ENCODE data around the gene IPP.

The IPP gene

GRCh38 chr1:45669859-45670655, 80.4 kb downstream of the IPP start:
- peak; percentile 16 for FAIRE-seq
- DNase-seq (ENCODE audit: insufficient read length, low spot score) = no peak
- no peak for TF ChIP-seq TAF1 (IDR thresholded peaks at IDR 0.05; ENCODE audit: low read depth, low read length)

GRCh38 chr1:45669379-45669778, 81.1 kb downstream of the IPP start:
- no peak for DNase-seq (ENCODE audit: insufficient read length, low spot score)
- no peak for FAIRE-seq
- TF ChIP-seq POU2F2 (IDR thresholded peaks at IDR 0.05; ENCODE audit: low read depth, low read length) = no peak
- no peak for TF ChIP-seq SPI1 (IDR thresholded peaks at IDR 0.05; ENCODE audit: low read depth, low read length)
- TF ChIP-seq PAX5 (IDR thresholded peaks at IDR 0.05; ENCODE audit: insufficient read depth, low read length, severe bottlenecking) = no peak
- no peak for TF ChIP-seq POLR2AphosphoS5 (IDR thresholded peaks at IDR 0.05; ENCODE audit: low read depth, low read length)
- no peak for TF ChIP-seq TAF1 (IDR thresholded peaks at IDR 0.05; ENCODE audit: low read depth, low read length)
- no peak for TF ChIP-seq POLR2A (IDR thresholded peaks at IDR 0.05; ENCODE audit: low read depth, low read length)

- FAIRE-seq (no peak), DNase-seq (ENCODE audit: insufficient read length, low spot score) (no peak)
- no peak for TF ChIP-seq POLR2A (IDR thresholded peaks at IDR 0.05; ENCODE audit: low read depth, low read length)
- no peak for TF ChIP-seq PAX5 (IDR thresholded peaks at IDR 0.05; ENCODE audit: insufficient read depth, low read length, severe bottlenecking)
Observed at GRCh38 chr1:45668526-45668925, 81.9 kb downstream of the IPP start.

- no peak for DNase-seq (ENCODE audit: insufficient read length, low spot score)
- no peak for FAIRE-seq
- TF ChIP-seq POLR2A (IDR thresholded peaks at IDR 0.05; ENCODE audit: low read depth, low read length) (no peak), TAF1 (IDR thresholded peaks at IDR 0.05; ENCODE audit: low read depth, low read length) (no peak), PAX5 (IDR thresholded peaks at IDR 0.05; ENCODE audit: insufficient read depth, low read length, severe bottlenecking) (no peak), SPI1 (IDR thresholded peaks at IDR 0.05; ENCODE audit: low read depth, low read length) (no peak), POLR2AphosphoS5 (IDR thresholded peaks at IDR 0.05; ENCODE audit: low read depth, low read length) (no peak), POU2F2 (IDR thresholded peaks at IDR 0.05; ENCODE audit: low read depth, low read length) (no peak)
Observed at GRCh38 chr1:45667321-45668111, 82.9 kb downstream of the IPP start.

GRCh38 chr1:45666836-45667235, 83.6 kb downstream of the IPP start:
- no peak for FAIRE-seq
- DNase-seq (ENCODE audit: insufficient read length, low spot score) = no peak
- no peak for TF ChIP-seq POLR2AphosphoS5 (IDR thresholded peaks at IDR 0.05; ENCODE audit: low read depth, low read length)
- no peak for TF ChIP-seq SPI1 (IDR thresholded peaks at IDR 0.05; ENCODE audit: low read depth, low read length)
- no peak for TF ChIP-seq POLR2A (IDR thresholded peaks at IDR 0.05; ENCODE audit: low read depth, low read length)
- TF ChIP-seq PAX5 (IDR thresholded peaks at IDR 0.05; ENCODE audit: insufficient read depth, low read length, severe bottlenecking) = no peak
- TF ChIP-seq TAF1 (IDR thresholded peaks at IDR 0.05; ENCODE audit: low read depth, low read length) = no peak
- no peak for TF ChIP-seq POU2F2 (IDR thresholded peaks at IDR 0.05; ENCODE audit: low read depth, low read length)

GRCh38 chr1:45660336-45660735, 90.1 kb downstream of the IPP start:
- DNase-seq (ENCODE audit: insufficient read length, low spot score) = no peak
- FAIRE-seq = no peak
- TF ChIP-seq SPI1 (IDR thresholded peaks at IDR 0.05; ENCODE audit: low read depth, low read length) = no peak
- TF ChIP-seq PAX5 (IDR thresholded peaks at IDR 0.05; ENCODE audit: insufficient read depth, low read length, severe bottlenecking) = no peak
- no peak for TF ChIP-seq POLR2A (IDR thresholded peaks at IDR 0.05; ENCODE audit: low read depth, low read length)
- no peak for TF ChIP-seq TAF1 (IDR thresholded peaks at IDR 0.05; ENCODE audit: low read depth, low read length)
- no peak for TF ChIP-seq POU2F2 (IDR thresholded peaks at IDR 0.05; ENCODE audit: low read depth, low read length)
- no peak for TF ChIP-seq POLR2AphosphoS5 (IDR thresholded peaks at IDR 0.05; ENCODE audit: low read depth, low read length)

- DNase-seq (ENCODE audit: insufficient read length, low spot score) (no peak), FAIRE-seq (no peak)
- TF ChIP-seq TAF1 (IDR thresholded peaks at IDR 0.05; ENCODE audit: low read depth, low read length) = no peak
- TF ChIP-seq POLR2AphosphoS5 (IDR thresholded peaks at IDR 0.05; ENCODE audit: low read depth, low read length) = no peak
- no peak for TF ChIP-seq POU2F2 (IDR thresholded peaks at IDR 0.05; ENCODE audit: low read depth, low read length)
- TF ChIP-seq POLR2A (IDR thresholded peaks at IDR 0.05; ENCODE audit: low read depth, low read length) = no peak
- no peak for TF ChIP-seq PAX5 (IDR thresholded peaks at IDR 0.05; ENCODE audit: insufficient read depth, low read length, severe bottlenecking)
- TF ChIP-seq SPI1 (IDR thresholded peaks at IDR 0.05; ENCODE audit: low read depth, low read length) = no peak
Observed at GRCh38 chr1:45659222-45659621, 91.2 kb downstream of the IPP start.

- TF ChIP-seq POU2F2 (IDR thresholded peaks at IDR 0.05; ENCODE audit: low read depth, low read length) (no peak), SPI1 (IDR thresholded peaks at IDR 0.05; ENCODE audit: low read depth, low read length) (no peak), PAX5 (IDR thresholded peaks at IDR 0.05; ENCODE audit: insufficient read depth, low read length, severe bottlenecking) (no peak), POLR2A (IDR thresholded peaks at IDR 0.05; ENCODE audit: low read depth, low read length) (no peak), TAF1 (IDR thresholded peaks at IDR 0.05; ENCODE audit: low read depth, low read length) (no peak), POLR2AphosphoS5 (IDR thresholded peaks at IDR 0.05; ENCODE audit: low read depth, low read length) (no peak)
- FAIRE-seq = no peak
Observed at GRCh38 chr1:45658171-45658570, 92.3 kb downstream of the IPP start.

GRCh38 chr1:45656573-45657226, 93.8 kb downstream of the IPP start:
- no peak for FAIRE-seq
- no peak for TF ChIP-seq TAF1 (IDR thresholded peaks at IDR 0.05; ENCODE audit: low read depth, low read length)
- no peak for TF ChIP-seq POU2F2 (IDR thresholded peaks at IDR 0.05; ENCODE audit: low read depth, low read length)
- no peak for TF ChIP-seq PAX5 (IDR thresholded peaks at IDR 0.05; ENCODE audit: insufficient read depth, low read length, severe bottlenecking)
- TF ChIP-seq POLR2A (IDR thresholded peaks at IDR 0.05; ENCODE audit: low read depth, low read length) = no peak
- no peak for TF ChIP-seq SPI1 (IDR thresholded peaks at IDR 0.05; ENCODE audit: low read depth, low read length)
- TF ChIP-seq POLR2AphosphoS5 (IDR thresholded peaks at IDR 0.05; ENCODE audit: low read depth, low read length) = no peak
- DNase-seq (ENCODE audit: insufficient read length, low spot score) = no peak

More at GRCh38 chr1:45658171-45658570, 92.3 kb downstream of the IPP start:
- DNase-seq (ENCODE audit: insufficient read length, low spot score) = no peak
